Neuronal stem cell (in vitro differentiated cells): ENCODE measurements around the gene SUCNR1.

ENCODE experiments used
- DNase-seq: peaks from one replicate; pipeline ENCODE4 v3.0.0-alpha.2; 2013; ENCODE audit warnings: low spot score
- H2AFZ ChIP-seq: one replicate; pipeline ENCODE4 v1.6.1; 2013; ENCODE audit warnings: mild to moderate bottlenecking, low read length, inconsistent platforms
- H2AK5ac ChIP-seq: 2 replicates; pipeline ENCODE4 v1.6.1; 2013; ENCODE audit warnings: low read depth, mild to moderate bottlenecking, inconsistent platforms, low read length, moderate library complexity, mixed read lengths
- H2BK120ac ChIP-seq: 2 replicates; pipeline ENCODE4 v1.6.1; 2013; ENCODE audit warnings: low read depth, mild to moderate bottlenecking, inconsistent platforms, low read length, moderate library complexity, mixed read lengths
- H2BK12ac ChIP-seq: one replicate; pipeline ENCODE4 v1.6.1; 2013; ENCODE audit warnings: low read length, inconsistent platforms
- H2BK15ac ChIP-seq: 2 replicates; pipeline ENCODE4 v1.6.1; 2013; ENCODE audit warnings: mild to moderate bottlenecking, low read length, inconsistent platforms, mixed read lengths
- H2BK5ac ChIP-seq: one replicate; pipeline ENCODE4 v1.6.1; 2013; ENCODE audit warnings: inconsistent platforms, mild to moderate bottlenecking, low read length, moderate library complexity
- H3K14ac ChIP-seq: one replicate; pipeline ENCODE4 v1.6.1; 2013; ENCODE audit warnings: low read length, inconsistent platforms
- H3K18ac ChIP-seq: 2 replicates; pipeline ENCODE4 v1.6.1; 2013; ENCODE audit warnings: low read length, inconsistent platforms
- H3K23ac ChIP-seq: 2 replicates; pipeline ENCODE4 v1.6.1; 2013; ENCODE audit warnings: low read depth, mild to moderate bottlenecking, mixed read lengths, low read length, inconsistent platforms; ENCODE audit not compliant: poor library complexity
- H3K27ac ChIP-seq: replicated peaks from 3 replicates; pipeline ENCODE4 v1.5.1; 2013; ENCODE audit warnings: low read length, inconsistent platforms
- H3K27me3 ChIP-seq, 3 experiments: 2 replicates each; pipeline ENCODE4 v1.6.1; 2013; ENCODE audit warnings: low read length in 3 of 3, mild to moderate bottlenecking in 2 of 3, inconsistent platforms in 1 of 3, low read depth in 1 of 3, mixed read lengths in 1 of 3, moderate library complexity in 1 of 3; ENCODE audit not compliant: control insufficient read depth in 3 of 3, insufficient read depth in 3 of 3
- H3K36me3 ChIP-seq, 2 donors: replicated peaks in 1 of 2; 2 replicates each; pipeline ENCODE4 v1.6.1; 2013; ENCODE audit warnings: low read length in 2 of 2; ENCODE audit not compliant: control insufficient read depth in 2 of 2, insufficient read depth in 2 of 2
- H3K4ac ChIP-seq: 2 replicates; pipeline ENCODE4 v1.6.1; 2013; ENCODE audit warnings: inconsistent platforms, mild to moderate bottlenecking, low read length, moderate library complexity
- H3K4me1 ChIP-seq, 2 donors: 1 replicate in 1 of 2; 2 replicates in 1 of 2; pipeline ENCODE4 v1.6.1; 2013; ENCODE audit warnings: low read length in 2 of 2, low read depth in 1 of 2; ENCODE audit not compliant: control insufficient read depth in 2 of 2, insufficient read depth in 1 of 2
- H3K4me2 ChIP-seq: one replicate; pipeline ENCODE4 v1.6.1; 2013; ENCODE audit warnings: mild to moderate bottlenecking, low read length, inconsistent platforms; ENCODE audit not compliant: insufficient read depth, poor library complexity, severe bottlenecking
- H3K4me3 ChIP-seq, 2 donors: 2 replicates each; pipeline ENCODE4 v1.5.1; 2013; ENCODE audit warnings: low read length in 2 of 2, mild to moderate bottlenecking in 2 of 2, inconsistent platforms in 1 of 2, moderate library complexity in 1 of 2
- H3K79me1 ChIP-seq: one replicate; pipeline ENCODE4 v1.6.1; 2013; ENCODE audit warnings: low read depth, mild to moderate bottlenecking, inconsistent platforms, low read length, moderate library complexity
- H3K9ac ChIP-seq: one replicate; pipeline ENCODE4 v1.6.1; 2013; ENCODE audit warnings: mild to moderate bottlenecking, low read depth, low read length, inconsistent platforms; ENCODE audit not compliant: poor library complexity
- H3K9me3 ChIP-seq, 2 donors: replicated peaks in 1 of 2; 2 replicates each; pipeline versions ENCODE3 to v1.6.1; 2013; ENCODE audit warnings: low read length in 2 of 2, mild to moderate bottlenecking in 2 of 2, inconsistent platforms in 1 of 2, low read depth in 1 of 2, mixed read lengths in 1 of 2, moderate library complexity in 1 of 2; ENCODE audit not compliant: control insufficient read depth in 2 of 2, insufficient read depth in 1 of 2
- H4K8ac ChIP-seq: one replicate; pipeline ENCODE4 v1.6.1; 2013; ENCODE audit warnings: low read depth, mild to moderate bottlenecking, inconsistent platforms, low read length, moderate library complexity
- H4K91ac ChIP-seq: one replicate; pipeline ENCODE4 v1.6.1; 2013; ENCODE audit warnings: low read length, low read depth, mild to moderate bottlenecking, inconsistent platforms; ENCODE audit not compliant: poor library complexity
- WGBS, 2 donors: extraction: QIAGEN DNeasy Blood & Tissue Kit; methylation state at CpG; one replicate each; pipeline ENCODE4 v1.1.7; 2013; ENCODE audit warnings: missing lambda C conversion rate in 2 of 2, mixed read lengths in 1 of 2; ENCODE audit not compliant: insufficient read length in 2 of 2, insufficient replicate concordance in 1 of 2; ENCODE audit errors: extremely low coverage in 2 of 2; 5-methylcytosine and 5-hydroxymethylcytosine counted together

The SUCNR1 gene

GRCh38 chr3:151856641-151857040, 16.8 kb upstream of the SUCNR1 start:
- Histone ChIP-seq H2BK12ac (no peak overlapping the region), H3K36me3 (no peaks in the 10 kb centered on the region), H2BK120ac (no peak overlapping the region), H3K23ac (no peak overlapping the region), H3K79me1 (no peaks in the 10 kb centered on the region), H3K27ac (no peak overlapping the region), H3K4me3 (no peak overlapping the region), H3K9ac (no peak overlapping the region), H3K18ac (no peak overlapping the region), H4K91ac (no peak overlapping the region), H2AFZ (no peak overlapping the region), H3K4ac (no peak overlapping the region), H3K4me2 (no peak overlapping the region), H4K8ac (no peak overlapping the region), H3K27me3 (no peaks in the 10 kb centered on the region), H2BK15ac (no peak overlapping the region), H3K9me3 (no peaks in the 10 kb centered on the region), H2BK5ac (no peak overlapping the region), H3K4me1 (peaks cover 0 to 4% of the 10 kb centered on the region in 2 donors), H3K14ac (no peak overlapping the region), H2AK5ac (no peak overlapping the region)
- no CpG with 5 or more reads among the region's 2 CpGs for WGBS, 2 donors
- no peak for DNase-seq

DNA sequence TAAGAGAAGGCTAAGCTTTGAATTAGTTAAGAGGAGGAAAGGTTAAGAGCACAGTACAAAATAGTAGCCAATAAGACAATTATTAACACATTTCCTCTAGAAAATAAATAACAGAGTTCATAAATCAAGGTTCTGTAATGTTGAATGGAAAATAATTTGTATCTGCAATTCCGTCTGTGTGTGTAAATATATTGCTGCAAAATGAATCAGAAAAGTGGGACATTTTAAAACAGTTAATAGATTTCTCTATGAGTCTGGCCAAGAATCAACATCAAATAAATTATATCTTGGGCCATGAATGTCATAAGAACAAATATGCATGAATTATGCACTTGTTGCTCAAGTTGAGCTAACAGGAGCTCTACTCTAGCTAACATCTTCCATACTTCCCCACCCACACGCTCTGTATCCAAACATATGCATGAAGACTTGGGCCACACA, 14.2 kb upstream of the SUCNR1 start:
- no peak overlapping the region for H3K4me3 ChIP-seq
- H4K8ac ChIP-seq: no peak overlapping the region
- no peaks in the 10 kb centered on the region for H3K27me3 ChIP-seq
- no peak overlapping the region for H4K91ac ChIP-seq
- no peak overlapping the region for H3K27ac ChIP-seq
- no peak overlapping the region for H3K23ac ChIP-seq
- H3K79me1 ChIP-seq: no peaks in the 10 kb centered on the region
- no peaks in the 10 kb centered on the region for H3K4me1 ChIP-seq
- H2AK5ac ChIP-seq: no peak overlapping the region
- H3K4me2 ChIP-seq: no peak overlapping the region
- no peak for DNase-seq
- H3K36me3 ChIP-seq: no peaks in the 10 kb centered on the region
- no peak overlapping the region for H2BK15ac ChIP-seq
- no peak overlapping the region for H2BK5ac ChIP-seq
- WGBS, 2 donors: no CpG with 5 or more reads among the region's 2 CpGs
- H2BK120ac ChIP-seq: no peak overlapping the region
- H3K9ac ChIP-seq: no peak overlapping the region
- no peak overlapping the region for H2AFZ ChIP-seq
- no peak overlapping the region for H3K18ac ChIP-seq
- no peak overlapping the region for H3K4ac ChIP-seq
- no peaks in the 10 kb centered on the region for H3K9me3 ChIP-seq
- H3K14ac ChIP-seq: no peak overlapping the region
- no peak overlapping the region for H2BK12ac ChIP-seq

DNA sequence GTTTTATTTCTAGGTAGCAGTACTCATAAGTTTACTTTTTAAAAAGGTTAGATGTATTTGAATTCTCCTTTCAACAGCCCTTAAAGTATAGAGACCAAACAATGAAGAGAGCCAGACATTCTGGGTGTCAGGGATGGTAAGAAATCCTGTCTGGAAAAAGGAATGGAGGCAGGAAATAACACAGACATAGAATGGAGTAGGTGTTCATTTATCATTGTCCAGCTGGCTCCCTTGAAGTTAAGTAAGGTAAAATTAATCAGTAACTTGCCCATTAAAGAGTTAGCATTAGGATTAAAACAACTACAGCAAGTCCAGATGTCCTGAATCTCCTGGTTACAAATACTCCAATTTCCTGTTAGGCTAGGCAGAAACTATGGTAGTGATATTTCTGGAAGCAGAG, 13.5 kb upstream of the SUCNR1 start:
- no peak overlapping the region for H2BK12ac ChIP-seq
- H2BK15ac ChIP-seq: no peak overlapping the region
- no peak for DNase-seq

DNA sequence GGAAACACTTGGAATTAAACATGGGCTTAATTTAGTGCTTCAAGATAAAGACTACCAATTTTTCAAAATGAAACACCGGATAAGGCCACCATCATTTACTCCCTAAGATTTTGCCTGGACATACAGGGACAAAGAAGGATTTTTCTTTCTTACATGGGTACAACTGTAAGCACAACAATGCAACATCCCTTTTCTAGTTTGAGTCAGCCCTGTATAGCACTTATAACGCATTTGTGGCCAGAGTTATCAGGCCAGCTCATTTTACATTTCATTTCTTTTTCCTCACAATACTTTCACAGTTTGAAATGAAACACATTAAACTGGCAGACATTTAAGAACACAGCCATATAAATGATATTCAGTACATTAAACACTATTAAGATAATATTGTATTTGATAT, 9.8 kb upstream of the SUCNR1 start:
- WGBS, 2 donors: no CpG with 5 or more reads among the region's 2 CpGs
- no peak for DNase-seq
- Histone ChIP-seq H2BK5ac (no peak overlapping the region), H2AFZ (no peak overlapping the region), H3K79me1 (no peaks in the 10 kb centered on the region), H3K36me3 (no peaks in the 10 kb centered on the region), H2BK12ac (no peak overlapping the region), H3K14ac (no peak overlapping the region), H3K4me3 (no peak overlapping the region), H2BK15ac (no peak overlapping the region), H3K4ac (no peak overlapping the region), H3K9ac (no peak overlapping the region), H2BK120ac (no peak overlapping the region), H3K23ac (no peak overlapping the region), H4K8ac (no peak overlapping the region), H4K91ac (no peak overlapping the region), H3K27ac (no peak overlapping the region), H3K18ac (no peak overlapping the region), H3K4me1 (no peaks in the 10 kb centered on the region), H3K4me2 (no peak overlapping the region), H3K27me3 (no peaks in the 10 kb centered on the region), H2AK5ac (no peak overlapping the region), H3K9me3 (no peaks in the 10 kb centered on the region)

More for the DNA sequence above, 13.5 kb upstream of the SUCNR1 start:
- Histone ChIP-seq H4K8ac (no peak overlapping the region), H3K4me2 (no peak overlapping the region), H3K27ac (no peak overlapping the region), H3K36me3 (no peaks in the 10 kb centered on the region), H3K18ac (no peak overlapping the region), H3K79me1 (no peaks in the 10 kb centered on the region), H3K9ac (no peak overlapping the region), H3K27me3 (no peaks in the 10 kb centered on the region), H3K23ac (no peak overlapping the region), H2AK5ac (no peak overlapping the region), H2AFZ (no peak overlapping the region), H3K4me3 (no peak overlapping the region), H2BK120ac (no peak overlapping the region), H3K9me3 (no peaks in the 10 kb centered on the region), H3K4ac (no peak overlapping the region), H2BK5ac (no peak overlapping the region), H4K91ac (no peak overlapping the region), H3K4me1 (no peaks in the 10 kb centered on the region), H3K14ac (no peak overlapping the region)
